Fibroblast of pulmonary artery (primary cell): ENCODE measurements around the gene PTPN14.
A peak's percentile ranks its signal among the peaks of the same experiment; 100 is the strongest.

ENCODE experiments used
- DNase-seq: peaks from one replicate; pipeline ENCODE4 v3.0.0-alpha.2; 2010; ENCODE audit warnings: low read depth
- H3K4me3 ChIP-seq: replicated peaks from 2 replicates; pipeline ENCODE4 v1.5.1; 2011; ENCODE audit warnings: low read depth, mild to moderate bottlenecking, control low read depth, low read length, moderate library complexity
- TF ChIP-seq, protein P1 (sequence below): IDR thresholded peaks from 2 replicates; pipeline ENCODE4 v1.5.1; 2011; ENCODE audit warnings: mild to moderate bottlenecking, control low read depth, low read length, inconsistent platforms; ENCODE audit errors: missing control alignments

PTPN14 gene

DNA sequence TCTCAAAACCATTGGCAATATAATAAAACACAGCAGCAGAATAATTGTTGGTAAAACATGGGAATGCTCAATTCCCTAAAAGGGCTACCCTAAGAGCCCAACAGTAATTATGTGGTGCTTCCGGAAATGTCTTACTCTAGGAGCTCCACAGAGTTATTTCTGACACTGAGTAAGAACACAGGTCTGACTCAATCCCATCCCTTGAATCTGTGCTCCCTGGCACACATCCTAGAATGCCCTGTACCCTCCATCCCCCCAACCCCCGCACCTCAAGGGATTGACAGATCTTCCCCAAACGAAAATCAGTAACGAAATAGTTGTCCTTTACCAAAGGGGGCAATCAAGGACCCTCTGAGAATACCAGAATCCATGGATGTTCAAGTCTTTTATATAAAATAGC lies 198.6 kb downstream of the PTPN14 start:
- DNase-seq, result no peak
- TF ChIP-seq, protein P1, sequence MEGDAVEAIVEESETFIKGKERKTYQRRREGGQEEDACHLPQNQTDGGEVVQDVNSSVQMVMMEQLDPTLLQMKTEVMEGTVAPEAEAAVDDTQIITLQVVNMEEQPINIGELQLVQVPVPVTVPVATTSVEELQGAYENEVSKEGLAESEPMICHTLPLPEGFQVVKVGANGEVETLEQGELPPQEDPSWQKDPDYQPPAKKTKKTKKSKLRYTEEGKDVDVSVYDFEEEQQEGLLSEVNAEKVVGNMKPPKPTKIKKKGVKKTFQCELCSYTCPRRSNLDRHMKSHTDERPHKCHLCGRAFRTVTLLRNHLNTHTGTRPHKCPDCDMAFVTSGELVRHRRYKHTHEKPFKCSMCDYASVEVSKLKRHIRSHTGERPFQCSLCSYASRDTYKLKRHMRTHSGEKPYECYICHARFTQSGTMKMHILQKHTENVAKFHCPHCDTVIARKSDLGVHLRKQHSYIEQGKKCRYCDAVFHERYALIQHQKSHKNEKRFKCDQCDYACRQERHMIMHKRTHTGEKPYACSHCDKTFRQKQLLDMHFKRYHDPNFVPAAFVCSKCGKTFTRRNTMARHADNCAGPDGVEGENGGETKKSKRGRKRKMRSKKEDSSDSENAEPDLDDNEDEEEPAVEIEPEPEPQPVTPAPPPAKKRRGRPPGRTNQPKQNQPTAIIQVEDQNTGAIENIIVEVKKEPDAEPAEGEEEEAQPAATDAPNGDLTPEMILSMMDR, result no peak
- H3K4me3 ChIP-seq, result no peak overlapping the region

DNA sequence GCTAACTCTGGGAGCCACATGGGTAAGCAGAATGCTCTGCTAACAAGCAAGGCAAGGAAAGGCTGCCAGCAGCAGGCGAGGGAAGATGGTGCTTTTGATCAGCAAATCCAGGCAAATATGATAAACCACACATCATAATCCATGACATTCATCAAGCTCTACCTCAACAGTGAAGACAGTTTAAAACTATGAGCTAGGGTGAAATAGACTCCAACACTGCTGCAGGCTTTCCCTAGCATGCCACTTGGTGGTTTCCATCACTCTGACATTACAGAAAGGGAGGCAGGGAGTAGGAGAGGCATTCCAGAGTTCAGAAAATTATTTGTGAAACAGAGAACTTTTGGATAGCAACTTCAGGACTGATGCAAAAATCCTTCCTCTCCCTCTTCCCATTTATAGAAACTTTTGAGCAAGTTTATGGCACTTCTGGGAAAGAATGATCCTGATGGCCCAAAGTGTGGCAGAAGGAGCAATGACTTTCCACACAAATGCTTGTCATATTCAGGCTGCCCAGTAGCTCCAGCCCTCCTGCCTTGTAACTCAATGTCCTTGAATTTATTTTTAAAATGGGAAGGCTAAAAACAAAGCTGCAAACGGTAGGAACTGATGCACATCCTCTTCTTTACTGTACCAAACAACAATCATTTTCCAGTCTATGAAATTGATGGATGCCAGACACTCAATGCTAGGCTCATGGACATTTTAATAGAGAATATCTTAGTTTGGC lies 199.7 kb downstream of the PTPN14 start:
- TF ChIP-seq, protein P1, result no peak
- H3K4me3 ChIP-seq, result no peak overlapping the region
- DNase-seq, result no peak

DNA sequence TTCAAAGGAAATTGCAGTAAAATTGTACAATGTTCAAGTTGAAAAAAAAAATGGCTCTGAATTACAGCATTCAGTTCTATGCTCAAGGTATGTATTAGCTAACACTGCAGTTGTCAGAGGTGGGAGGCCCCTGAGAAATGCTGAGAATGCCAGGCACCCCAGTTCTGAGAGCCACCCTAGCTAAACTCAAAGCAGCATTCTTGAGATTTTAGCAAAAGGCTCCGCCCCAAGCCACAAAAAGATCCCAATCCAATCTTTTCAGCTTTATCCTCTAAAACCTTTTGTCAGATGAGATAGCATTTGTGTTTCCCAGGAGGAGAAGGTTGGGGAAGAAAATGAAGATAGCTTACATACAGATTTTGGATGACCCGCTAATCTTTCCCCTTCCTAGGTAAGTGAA lies 201.6 kb downstream of the PTPN14 start:
- no peak for DNase-seq
- no peak overlapping the region for H3K4me3 ChIP-seq

DNA sequence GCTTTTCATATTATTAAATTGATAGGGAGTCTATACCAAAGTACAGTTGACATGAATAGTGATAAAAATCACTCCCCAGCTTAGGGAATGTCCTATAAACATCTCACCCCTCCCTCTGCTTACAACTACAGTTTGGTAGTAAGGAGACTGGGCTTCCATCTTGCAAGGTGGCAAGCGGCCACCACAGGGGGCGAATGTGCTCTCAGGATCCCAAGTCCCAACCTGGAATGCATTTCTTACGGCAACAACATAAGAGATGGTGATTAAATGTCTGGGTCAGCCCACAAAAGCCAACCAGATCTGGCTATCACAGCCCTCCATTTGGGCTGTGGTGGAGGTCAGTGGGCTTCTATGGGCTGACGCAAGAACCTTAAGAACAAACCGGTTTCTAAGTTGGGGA lies 202.4 kb downstream of the PTPN14 start:
- DNase-seq, result no peak
- TF ChIP-seq, protein P1, result no peak
- H3K4me3 ChIP-seq, result no peak overlapping the region

More for the DNA sequence above, 201.6 kb downstream of the PTPN14 start:
- TF ChIP-seq, protein P1, result no peak

DNA sequence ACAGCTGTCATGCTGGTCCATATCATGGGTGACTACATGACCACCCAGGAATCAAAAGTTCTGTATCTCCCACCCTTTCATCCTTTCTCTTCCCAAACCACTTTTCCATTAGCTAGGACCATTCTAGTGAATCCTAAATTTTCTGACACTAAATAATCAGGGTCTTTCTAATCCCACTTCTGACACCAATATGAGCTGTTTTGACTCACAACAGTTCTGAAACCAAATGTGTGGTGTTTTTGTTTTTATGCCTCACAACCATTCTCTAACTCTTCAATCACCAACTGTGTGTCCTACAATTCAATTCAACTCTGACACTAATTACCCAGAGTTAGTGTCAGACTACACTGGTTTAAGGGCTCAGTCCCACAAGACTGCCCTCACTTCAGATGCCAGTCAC lies 206.5 kb downstream of the PTPN14 start:
- DNase-seq, result no peak
- H3K4me3 ChIP-seq, result no peak overlapping the region
- TF ChIP-seq, protein P1, result no peak

DNA sequence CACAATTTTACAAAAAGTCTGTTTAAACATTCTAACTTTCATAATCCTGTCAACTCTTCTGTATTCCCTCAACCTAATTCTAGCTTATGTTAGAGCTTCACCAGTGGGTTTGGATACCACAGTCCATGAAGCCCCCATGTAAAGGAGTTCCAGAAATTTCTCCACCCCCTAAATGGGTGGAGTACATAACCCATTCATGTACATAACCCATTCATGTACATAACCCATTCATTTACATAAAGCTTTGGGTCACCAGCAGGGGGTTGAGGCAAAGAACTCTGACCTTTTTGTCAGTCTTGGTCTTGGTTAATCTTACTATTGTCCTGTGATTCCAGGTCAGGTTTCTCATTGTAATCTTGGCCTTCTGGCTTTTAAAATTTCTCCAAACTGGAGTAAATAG lies 208.9 kb downstream of the PTPN14 start:
- TF ChIP-seq, protein P1, result no peak

DNA sequence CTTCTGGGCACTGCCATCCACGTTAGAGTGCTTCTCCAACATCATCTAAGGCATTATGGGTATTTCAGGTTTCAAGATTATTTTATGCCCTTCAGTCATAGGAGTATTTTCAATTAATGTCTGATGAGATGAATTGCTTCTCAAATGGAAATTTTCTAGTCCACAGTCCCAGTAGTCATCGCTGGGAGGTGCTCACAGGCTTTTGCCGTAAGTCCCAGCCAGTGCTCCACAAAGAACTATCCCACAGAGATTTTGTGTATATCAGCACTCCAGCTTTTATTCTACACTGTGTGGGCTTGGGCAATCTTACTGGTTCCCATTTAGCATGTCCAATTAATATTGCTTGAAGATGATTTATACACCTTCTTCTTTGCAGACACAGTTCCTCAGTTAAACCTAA lies 209.5 kb downstream of the PTPN14 start:
- TF ChIP-seq, protein P1, result peak; percentile 8
- DNase-seq, result peak; percentile 18
- no peak overlapping the region for H3K4me3 ChIP-seq

More for the DNA sequence above, 208.9 kb downstream of the PTPN14 start:
- no peak for DNase-seq
- no peak overlapping the region for H3K4me3 ChIP-seq
